H1 (cell line): ENCODE measurements around the gene KLF16. TPM values are rescaled to one million over a fixed set of nuclear protein-coding genes. Genes with fewer than 3 reads are reported as not detected.

Source experiments
- CTCF ChIA-PET: fragments of 300-600 bp; sonication (Branson Sonifier 250); formaldehyde crosslinking; loops from one replicate; lab custom pipeline; 2021; ENCODE audit not compliant: partially characterized antibody; lab: Charles Lee
- POLR2A ChIA-PET: fragments of 300-600 bp; sonication (Branson Sonifier 250); formaldehyde crosslinking; loops from one replicate; lab custom pipeline; 2021; ENCODE audit warnings: inconsistent platforms; ENCODE audit not compliant: partially characterized antibody; lab: Charles Lee
- DNase-seq, 2 experiments: peaks; one replicate each; pipeline versions ENCODE4 v3.0.0 to v3.0.0-alpha.2; 2010 to 2022; ENCODE audit warnings: low spot score in 2 of 2, low read depth in 1 of 2, mixed read lengths in 1 of 2
- FAIRE-seq: peaks from 2 replicates; lab custom pipeline; 2011; peaks lifted over from hg19 to GRCh38; lab: Jason Lieb, UNC
- H2AFZ ChIP-seq: 2 replicates; pipeline ENCODE4 v1.8.1; 2012; ENCODE audit warnings: low read length, inconsistent platforms
- H2AK5ac ChIP-seq: 2 replicates; pipeline ENCODE4 v1.6.1; 2013; ENCODE audit warnings: low read depth, low read length
- H2BK120ac ChIP-seq: replicated peaks from 2 replicates; pipeline ENCODE3; 2013; ENCODE audit warnings: low read depth, low read length, inconsistent platforms
- H2BK12ac ChIP-seq: 2 replicates; pipeline ENCODE4 v1.6.1; 2013; ENCODE audit warnings: low read depth, low read length
- H2BK15ac ChIP-seq: 2 replicates; pipeline ENCODE4 v1.6.1; 2013; ENCODE audit warnings: low read length
- H2BK20ac ChIP-seq: 2 replicates; pipeline ENCODE4 v1.6.1; 2013; ENCODE audit warnings: low read length
- H2BK5ac ChIP-seq: 2 replicates; pipeline ENCODE4 v1.6.1; 2013; ENCODE audit warnings: low read depth, low read length
- H3K14ac ChIP-seq: 2 replicates; pipeline ENCODE4 v1.6.1; 2013; ENCODE audit warnings: inconsistent platforms; ENCODE audit not compliant: insufficient read length
- H3K18ac ChIP-seq: 2 replicates; pipeline ENCODE4 v1.6.1; 2013; ENCODE audit warnings: low read length; ENCODE audit errors: extremely low read depth
- H3K23ac ChIP-seq: 2 replicates; pipeline ENCODE4 v1.6.1; 2013; ENCODE audit warnings: inconsistent platforms; ENCODE audit not compliant: insufficient read length
- H3K23me2 ChIP-seq: 2 replicates; pipeline ENCODE4 v1.6.1; 2013; ENCODE audit warnings: low read depth, low read length
- H3K27ac ChIP-seq: 2 replicates; pipeline ENCODE4 v1.6.1; 2011; ENCODE audit warnings: low read depth, low read length, inconsistent platforms
- H3K27me3 ChIP-seq, 4 experiments: replicated peaks in 1 of 4; 1 replicate in 1 of 4; 2 replicates in 3 of 4; pipeline versions ENCODE4 v1.6.1 to v1.8.1; 2011 to 2013; ENCODE audit warnings: low read length in 3 of 4, mild to moderate bottlenecking in 3 of 4, inconsistent platforms in 2 of 4, mixed read lengths in 2 of 4, moderate library complexity in 1 of 4; ENCODE audit not compliant: control insufficient read depth in 3 of 4, insufficient read depth in 3 of 4; ENCODE audit errors: extremely low read depth in 1 of 4
- H3K36me3 ChIP-seq, 4 experiments: 2 replicates each; pipeline versions ENCODE4 v1.6.1 to v1.8.1; 2011 to 2013; ENCODE audit warnings: mild to moderate bottlenecking in 4 of 4, low read length in 3 of 4, moderate library complexity in 2 of 4, control low read depth in 1 of 4, inconsistent platforms in 1 of 4; ENCODE audit not compliant: insufficient read depth in 4 of 4, control insufficient read depth in 2 of 4
- H3K4ac ChIP-seq: replicated peaks from 2 replicates; pipeline ENCODE3; 2013; ENCODE audit warnings: low read length, low read depth, mixed read lengths, inconsistent platforms; ENCODE audit not compliant: insufficient read length
- H3K4me1 ChIP-seq, 4 experiments: replicated peaks in 1 of 4; 1 replicate in 1 of 4; 2 replicates in 3 of 4; pipeline versions ENCODE4 v1.6.1 to v1.8.1; 2011 to 2013; ENCODE audit warnings: low read length in 3 of 4, inconsistent platforms in 2 of 4, mixed read lengths in 1 of 4; ENCODE audit not compliant: insufficient read depth in 4 of 4, control insufficient read depth in 3 of 4
- H3K4me2 ChIP-seq, 2 experiments: 2 replicates each; pipeline versions ENCODE4 v1.6.1 to v1.8.1; 2011 to 2013; ENCODE audit warnings: low read depth in 2 of 2, low read length in 2 of 2, control low read depth in 1 of 2, inconsistent platforms in 1 of 2, mild to moderate bottlenecking in 1 of 2; ENCODE audit not compliant: insufficient read depth in 1 of 2
- H3K4me3 ChIP-seq, 4 experiments: fragments of 200-600, 300-600 bp in 1 of 4; sonication (generic), shearing (Covaris generic), sonication (Bioruptor Twin) in 1 of 4; 2 replicates each; pipeline versions ENCODE4 v1.5.1 to v1.8.1; 2011 to 2016; ENCODE audit warnings: low read length in 4 of 4, low read depth in 3 of 4, control low read depth in 2 of 4, inconsistent platforms in 2 of 4, mild to moderate bottlenecking in 2 of 4, mixed read lengths in 1 of 4, moderate library complexity in 1 of 4; ENCODE audit not compliant: insufficient read depth in 2 of 4; ENCODE audit errors: extremely low read depth in 1 of 4
- H3K56ac ChIP-seq: replicated peaks from 2 replicates; pipeline ENCODE3; 2013; ENCODE audit warnings: low read depth, mild to moderate bottlenecking, mixed read lengths, low read length, inconsistent platforms; ENCODE audit not compliant: insufficient read length
- H3K79me1 ChIP-seq: 2 replicates; pipeline ENCODE4 v1.6.1; 2013; ENCODE audit warnings: low read depth, low read length, control low read depth
- H3K79me2 ChIP-seq, 2 experiments: 2 replicates each; pipeline versions ENCODE4 v1.6.1 to v1.8.1; 2012 to 2013; ENCODE audit warnings: low read length in 2 of 2, mild to moderate bottlenecking in 2 of 2, inconsistent platforms in 1 of 2; ENCODE audit not compliant: insufficient read depth in 2 of 2, control insufficient read depth in 1 of 2
- H3K9ac ChIP-seq, 4 experiments: replicated peaks in 1 of 4; 1 replicate in 1 of 4; 2 replicates in 3 of 4; pipeline versions ENCODE4 v1.6.1 to v1.8.1; 2011 to 2013; ENCODE audit warnings: low read depth in 3 of 4, low read length in 3 of 4, control low read depth in 2 of 4, mild to moderate bottlenecking in 2 of 4, moderate library complexity in 2 of 4, inconsistent platforms in 1 of 4; ENCODE audit errors: extremely low read depth in 1 of 4
- H3K9me3 ChIP-seq, 2 experiments: 2 replicates each; pipeline versions ENCODE4 v1.6.1 to v1.8.1; 2012 to 2013; ENCODE audit warnings: mild to moderate bottlenecking in 2 of 2, moderate library complexity in 2 of 2, control low read depth in 1 of 2, inconsistent platforms in 1 of 2, low read depth in 1 of 2, low read length in 1 of 2, mixed read lengths in 1 of 2; ENCODE audit not compliant: insufficient read depth in 2 of 2
- H4K20me1 ChIP-seq, 2 experiments: replicated peaks in 1 of 2; 2 replicates each; pipeline versions ENCODE3 to v1.8.1; 2011 to 2013; ENCODE audit warnings: inconsistent platforms in 2 of 2, low read length in 2 of 2, mild to moderate bottlenecking in 1 of 2; ENCODE audit not compliant: insufficient read depth in 2 of 2, control insufficient read depth in 1 of 2
- H4K5ac ChIP-seq: 2 replicates; pipeline ENCODE4 v1.6.1; 2013; ENCODE audit warnings: low read length, low read depth, mixed read lengths, inconsistent platforms; ENCODE audit not compliant: insufficient read length
- H4K8ac ChIP-seq: 2 replicates; pipeline ENCODE4 v1.8.0; 2013; ENCODE audit warnings: mild to moderate bottlenecking, moderate library complexity, low read length, inconsistent platforms; ENCODE audit not compliant: insufficient read depth; ENCODE audit errors: extremely low read depth
- H4K91ac ChIP-seq: replicated peaks from 2 replicates; pipeline ENCODE3; 2013; ENCODE audit warnings: low read length, mixed read lengths, inconsistent platforms; ENCODE audit not compliant: insufficient read length
- BRCA1 ChIP-seq: IDR thresholded peaks from 2 replicates; pipeline ENCODE4 v1.6.1; 2012; ENCODE audit warnings: low read depth, low read length, improper control_type of control experiment
- CBX5 ChIP-seq: fragments of 300-800, 300-1000 bp; sonication (generic); IDR thresholded peaks from 2 replicates; pipeline ENCODE4 v1.7.1; 2016; ENCODE audit warnings: antibody characterized with exemption, low read length, low read depth
- CHD1 ChIP-seq: IDR thresholded peaks from 2 replicates; pipeline ENCODE4 v1.6.1; 2012; ENCODE audit warnings: low read depth, low read length, improper control_type of control experiment
- HDAC6 ChIP-seq: IDR thresholded peaks from one replicate; pipeline ENCODE4 v1.7.1; 2012; ENCODE audit warnings: low read depth, mild to moderate bottlenecking, inconsistent platforms, low read length, moderate library complexity
- JUND ChIP-seq: IDR thresholded peaks from 2 replicates; pipeline ENCODE4 v1.6.1; 2011; ENCODE audit warnings: mild to moderate bottlenecking, improper control_type of control experiment, low read length
- KDM1A ChIP-seq: fragments of 200-600, 300-600 bp; sonication (generic); IDR thresholded peaks from 2 replicates; pipeline ENCODE4 v1.7.1; 2016; ENCODE audit warnings: mild to moderate bottlenecking, low read length, borderline replicate concordance
- POU5F1 ChIP-seq: IDR thresholded peaks from 2 replicates; pipeline ENCODE4 v1.6.1; 2011; ENCODE audit warnings: low read depth, mild to moderate bottlenecking, low read length, moderate library complexity
- RBBP5 ChIP-seq: IDR thresholded peaks from 2 replicates; pipeline ENCODE4 v1.7.1; 2012; ENCODE audit warnings: low read depth, mild to moderate bottlenecking, inconsistent platforms, low read length, moderate library complexity, borderline replicate concordance
- RNF2 ChIP-seq: fragments of 200-900, 300-1000 bp; sonication (generic); IDR thresholded peaks from 2 replicates; pipeline ENCODE4 v1.7.1; 2016; ENCODE audit warnings: borderline replicate concordance, low read depth, mild to moderate bottlenecking, antibody characterized with exemption, low read length; ENCODE audit not compliant: poor library complexity, severe bottlenecking; ENCODE audit errors: missing control alignments
- SP1 ChIP-seq: IDR thresholded peaks from 2 replicates; pipeline ENCODE4 v1.6.1; 2011; ENCODE audit warnings: low read depth, low read length
- WGBS, 2 experiments: shearing (Covaris generic) in 1 of 2; methylation state at CpG; one replicate each; pipeline versions ENCODE4 v1.1.6 to v1.1.7; 2013 to 2015; ENCODE audit warnings: low lambda C conversion rate in 2 of 2, mixed read lengths in 2 of 2, inconsistent platforms in 1 of 2, low coverage in 1 of 2, missing lambda C conversion rate in 1 of 2; ENCODE audit not compliant: insufficient replicate concordance in 2 of 2, insufficient coverage in 1 of 2, insufficient read length in 1 of 2; ENCODE audit errors: extremely low coverage in 1 of 2, missing lambda C conversion rate in 1 of 2; 5-methylcytosine and 5-hydroxymethylcytosine counted together
- polyA plus RNA-seq, 7 experiments: library from polyadenylated mRNA; depleted of rRNA in 3 of 7; stranded (reverse) in 5 of 7; unstranded in 2 of 7; fragments of >200 nt in 5 of 7; fragments of 200-250 nt in 2 of 7; gene quantifications; 1 replicate in 5 of 7; 2 replicates in 1 of 7; 4 replicates in 1 of 7; pipeline versions ENCODE4 v1.2.1 to v1.2.3, GENCODE V29; 2011 to 2013; ENCODE audit warnings: missing spikeins in 2 of 7, mixed read lengths in 2 of 7
- total RNA-seq: library from RNA; stranded (reverse); fragmentation: NEBNext Ultra II Directional; extraction: Animal tissue kit (Norgen Biotek cat#: 25700); gene quantifications from 2 replicates; pipeline ENCODE4 v1.2.1, GENCODE V29; 2021

The KLF16 gene
- total and polyA plus RNA-seq, 2 of the 8 experiments (the other 6 are each of a cell fraction or from before 2014, with no cell fraction given), result 14.3 to 45.9 TPM

GRCh38 chr19:1816530-1817298, 46.7 kb downstream of the KLF16 start:
- no peak overlapping the region for H3K4ac ChIP-seq
- H3K23ac ChIP-seq, result no peak overlapping the region
- H3K9ac ChIP-seq, result no peak overlapping the region
- H3K4me2 ChIP-seq, result no peak overlapping the region
- H3K9me3 ChIP-seq, result no peaks in the 10 kb centered on the region
- H2AFZ ChIP-seq, result no peak overlapping the region
- H4K8ac ChIP-seq, result no peak overlapping the region
- H4K91ac ChIP-seq, result no peak overlapping the region
- H3K79me2 ChIP-seq, result no peaks in the 10 kb centered on the region
- H3K56ac ChIP-seq, result no peak overlapping the region
- no peak overlapping the region for H3K4me3 ChIP-seq
- peaks cover 0 to 2% (median 0%) of the 10 kb centered on the region in 4 experiments; a peak in 3 of 7 replicates for H3K4me1 ChIP-seq
- 0 out of 2 replicates have a peak overlapping the region, but pooled peaks have one; percentile 17 for H2BK12ac ChIP-seq
- ChIA-PET POLR2A (no interaction called here), CTCF (interaction anchor here (1.0 to 3.6 kb wide), 2 partner anchors 9 kb away, joined by 5 to 48 read pairs; no protein-coding TSS in a partner anchor)
- H2BK5ac ChIP-seq, result no peak overlapping the region
- H3K79me1 ChIP-seq, result no peaks in the 10 kb centered on the region
- H2BK15ac ChIP-seq, result no peak overlapping the region
- DNase-seq (no peak), FAIRE-seq (no peak)
- H3K23me2 ChIP-seq, result peaks cover 2% of the 10 kb centered on the region
- 93% methylated on average over 22 of the region's 36 CpGs; no CpG with 5 or more reads in 1 of the 2 experiments for WGBS, 2 experiments
- no peaks in the 10 kb centered on the region; a peak in 2 of 7 replicates for H3K27me3 ChIP-seq
- no peak overlapping the region for H3K18ac ChIP-seq
- peaks cover 8 to 45% (median 15%) of the 10 kb centered on the region in 4 experiments; a peak in 7 of 8 replicates for H3K36me3 ChIP-seq
- no peak overlapping the region for H2AK5ac ChIP-seq
- H2BK120ac ChIP-seq, result no peak overlapping the region
- no peak overlapping the region for H3K27ac ChIP-seq
- H3K14ac ChIP-seq, result no peak overlapping the region
- H4K5ac ChIP-seq, result no peak overlapping the region
- H2BK20ac ChIP-seq, result no peak overlapping the region
- H4K20me1 ChIP-seq, result peaks cover 2 to 8% of the 10 kb centered on the region in 2 experiments
- no peak for TF ChIP-seq RBBP5
- no peak for TF ChIP-seq HDAC6
- TF ChIP-seq KDM1A, result no peak
- TF ChIP-seq SP1, result no peak
- TF ChIP-seq CHD1, result no peak
- TF ChIP-seq JUND, result no peak
- no peak for TF ChIP-seq POU5F1
- no peak for TF ChIP-seq BRCA1
- TF ChIP-seq CBX5, result no peak
- TF ChIP-seq RNF2, result no peak
